Activated naive CD4-positive, alpha-beta T cell (primary cell): Measurements from ENCODE around the gene CCND3.
A peak's percentile ranks its signal among the peaks of the same experiment; 100 is the strongest.

Experiments
- DNase-seq, 4 experiments: peaks; one replicate each; lab custom pipeline; 2025; lab: John Stamatoyannopoulos, UW

CCND3 gene

DNA sequence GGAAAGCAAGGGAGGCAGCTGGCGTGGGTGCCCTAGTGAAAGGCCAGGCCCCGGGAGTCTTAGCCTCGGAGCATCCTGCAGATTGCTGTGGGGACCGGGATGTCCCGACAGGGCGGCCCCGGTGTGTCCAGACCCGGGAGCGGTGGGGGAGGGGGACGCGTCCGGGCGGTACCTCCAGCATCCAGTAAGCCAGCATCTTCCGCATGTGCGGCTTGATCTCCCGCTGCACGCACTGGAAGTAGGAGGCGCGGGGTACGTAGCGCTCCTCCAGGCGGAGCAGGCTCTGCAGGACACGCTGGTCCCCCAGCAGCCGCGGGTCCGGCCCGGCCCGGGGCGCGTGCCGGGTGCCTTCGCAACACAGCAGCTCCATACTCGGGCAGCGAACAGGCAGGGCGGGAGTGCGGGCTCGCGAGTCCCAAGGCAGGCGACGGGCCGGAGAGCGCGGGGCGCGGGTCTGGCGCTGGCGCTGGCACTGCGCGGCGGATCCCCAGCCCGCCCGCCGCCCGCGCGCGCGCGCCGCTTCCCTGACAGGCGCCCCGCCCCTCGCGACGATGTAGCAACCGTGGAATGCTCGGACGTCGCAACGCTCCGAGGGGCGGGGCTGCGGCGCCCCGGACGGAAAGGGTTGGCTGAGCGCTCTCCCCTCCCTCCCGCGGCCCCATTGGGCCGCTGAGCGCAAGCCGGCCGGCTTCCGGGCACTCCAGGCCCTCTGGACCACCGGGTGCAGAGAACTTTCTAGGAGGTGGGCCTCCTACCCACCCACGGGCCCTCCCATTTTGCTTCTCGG lies at the start of gene CCND3:
TSS of gene CCND3 (minus strand) at position 529 of the 787 bp plus-strand sequence. CDS start at position 370, 159 bp downstream.
- peak; percentile 63 to 74 (median 66) for DNase-seq

DNA sequence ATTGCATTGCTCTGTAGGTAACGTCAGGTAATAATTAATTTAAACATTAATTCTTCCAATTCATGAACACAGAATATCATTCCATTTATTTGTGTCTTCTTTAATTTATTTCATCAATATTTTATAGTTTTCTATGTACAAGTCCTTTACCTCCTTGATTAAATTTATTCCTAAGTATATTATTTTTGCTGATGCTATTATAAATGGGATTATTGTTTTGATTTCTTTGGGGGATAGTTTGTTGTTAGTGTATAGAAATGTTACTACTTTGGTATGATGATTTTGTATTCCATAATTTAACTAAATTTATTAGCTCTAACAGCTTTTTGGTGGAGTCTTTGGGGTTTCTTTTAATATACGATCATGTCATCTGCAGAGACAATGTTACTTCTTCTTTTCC lies 44.7 kb upstream of the CCND3 start:
- no peak for DNase-seq

DNA sequence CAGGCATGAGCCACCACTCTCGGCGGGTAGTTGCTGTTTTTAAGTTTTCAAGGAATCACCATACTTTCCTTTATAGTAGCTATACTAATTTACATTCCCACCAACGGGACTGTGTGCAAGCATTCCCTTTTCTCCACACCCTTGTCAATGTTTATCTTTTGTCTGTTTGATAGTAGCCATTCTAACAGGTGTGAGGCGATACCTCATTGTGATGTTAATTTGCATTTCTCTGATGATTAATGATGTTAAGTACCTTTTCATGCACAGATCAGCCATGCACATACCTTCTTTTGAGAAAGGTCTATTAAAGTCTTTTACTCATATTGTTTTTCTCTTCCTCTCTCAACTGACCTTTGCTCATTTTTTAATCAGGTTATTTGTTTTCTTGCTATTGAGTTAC lies 43.0 kb upstream of the CCND3 start:
- no peak for DNase-seq

- DNase-seq, result no peak
Measured at GRCh38 chr6:41976794-41977484, 35.3 kb upstream of the CCND3 start.

- DNase-seq, result no peak
Measured at GRCh38 chr6:41975276-41975675, 33.7 kb upstream of the CCND3 start.

GRCh38 chr6:41974281-41974825 lies 32.7 kb upstream of the CCND3 start:
- no peak for DNase-seq

- DNase-seq, result no peak
Measured at GRCh38 chr6:41972826-41973225, 31.2 kb upstream of the CCND3 start.

DNA sequence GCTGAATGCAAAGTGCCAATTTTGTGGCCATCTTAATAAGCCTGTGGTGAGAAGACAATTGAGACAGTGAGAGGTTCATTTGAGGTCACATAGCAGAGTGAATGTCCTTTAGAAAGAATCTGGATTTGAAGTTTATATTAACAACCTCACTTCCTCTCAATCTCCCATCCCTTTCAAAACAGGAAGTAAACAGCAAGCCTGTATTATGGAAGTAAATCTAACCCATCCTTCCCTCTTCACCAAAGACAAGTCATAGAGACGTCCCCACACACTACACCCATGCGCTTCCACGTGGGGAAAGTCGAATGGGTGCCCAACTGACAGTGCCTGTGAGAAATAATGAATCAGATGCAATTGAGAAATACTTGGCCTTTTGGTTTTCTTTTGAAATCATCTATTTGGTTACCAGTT lies 28.8 kb upstream of the CCND3 start:
- DNase-seq, result no peak

GRCh38 chr6:41967312-41968287 lies 26.0 kb upstream of the CCND3 start:
- DNase-seq, result no peak

GRCh38 chr6:41966961-41967311 lies 25.3 kb upstream of the CCND3 start:
- no peak for DNase-seq

GRCh38 chr6:41966214-41966920 lies 24.8 kb upstream of the CCND3 start:
- no peak for DNase-seq

- no peak for DNase-seq
Measured at GRCh38 chr6:41965429-41966213, 24.0 kb upstream of the CCND3 start.

- DNase-seq, result no peak
Measured at GRCh38 chr6:41964201-41964887, 22.7 kb upstream of the CCND3 start.

- no peak for DNase-seq
Measured at GRCh38 chr6:41963371-41963770, 21.8 kb upstream of the CCND3 start.

GRCh38 chr6:41960028-41960427 lies 18.4 kb upstream of the CCND3 start:
- DNase-seq, result no peak

DNA sequence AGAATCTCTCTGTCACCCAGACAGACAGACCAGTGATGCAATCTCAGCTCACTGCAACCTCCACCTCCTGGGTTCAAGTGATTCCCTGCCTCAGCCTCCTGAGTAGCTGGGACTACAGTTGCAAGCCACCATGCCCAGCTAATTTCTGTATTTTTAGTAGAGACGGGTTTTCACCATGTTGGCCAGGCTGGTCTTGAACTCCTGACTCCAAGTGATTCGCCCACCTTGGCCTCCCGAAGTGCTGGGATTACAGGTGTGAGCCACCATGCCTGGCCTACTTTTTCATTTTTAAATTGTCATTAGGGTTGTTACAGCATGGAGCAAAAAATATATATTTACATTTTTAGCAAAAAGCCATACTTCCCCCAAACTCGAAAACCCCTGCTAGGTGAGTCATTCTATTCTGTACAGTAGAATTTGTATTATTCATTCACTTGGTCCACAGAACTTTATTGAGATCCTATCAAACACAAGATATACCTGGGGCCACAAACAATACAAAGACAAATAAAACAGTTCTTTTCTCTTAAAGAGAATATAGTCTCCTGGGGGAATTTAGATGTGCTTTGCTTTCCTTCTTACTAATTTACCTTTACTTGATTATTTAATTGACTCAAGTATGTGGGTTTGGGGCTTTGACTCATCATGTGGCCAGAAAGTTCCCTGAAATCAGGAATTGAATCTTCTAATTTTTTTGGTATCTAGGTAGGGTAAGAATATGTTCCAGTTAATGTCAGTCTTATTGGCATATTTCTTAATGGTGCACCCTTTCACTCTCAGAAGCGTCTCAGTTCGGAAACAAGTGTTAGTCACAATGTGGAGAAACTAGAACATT lies 16.6 kb upstream of the CCND3 start:
- DNase-seq, result no peak

GRCh38 chr6:41957117-41957516 lies 15.5 kb upstream of the CCND3 start:
- DNase-seq, result no peak

- DNase-seq, result no peak
Measured at GRCh38 chr6:41955412-41955811, 13.8 kb upstream of the CCND3 start.

DNA sequence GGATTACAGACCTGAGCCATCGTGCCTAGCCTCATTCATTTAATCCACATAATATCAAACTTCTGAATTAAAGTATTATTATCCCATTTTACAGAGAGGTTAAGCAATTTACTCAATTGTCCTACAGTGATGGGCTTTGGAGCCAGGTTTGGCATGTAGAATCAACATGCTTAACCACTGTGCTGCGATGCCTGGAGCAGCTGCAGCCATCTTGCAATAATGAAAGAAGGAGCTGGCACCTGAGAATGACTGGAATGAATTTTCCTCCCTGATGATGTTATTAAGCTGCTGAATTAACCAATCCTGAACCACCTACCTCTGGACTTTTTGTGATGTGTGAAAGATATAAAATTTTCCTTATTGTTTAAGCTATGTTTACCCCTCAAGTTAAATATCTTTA lies 13.1 kb upstream of the CCND3 start:
- DNase-seq, result no peak
